Germinal center (tissue), 1 donor: ENCODE measurements around the gene EBLN2.

Source experiments
- DNase-seq: peaks from one replicate; pipeline ENCODE4 v3.0.0; 2012; ENCODE audit warnings: mixed read lengths, low spot score

EBLN2 gene

GRCh38 chr3:73107215-73107614, 45.8 kb downstream of the EBLN2 start:
- no peak for DNase-seq

- no peak for DNase-seq
Measured at GRCh38 chr3:73107676-73108187, 46.3 kb downstream of the EBLN2 start.

- no peak for DNase-seq
Measured at GRCh38 chr3:73108750-73109149, 47.3 kb downstream of the EBLN2 start.

GRCh38 chr3:73110530-73110929, 49.1 kb downstream of the EBLN2 start:
- DNase-seq, result no peak
